IMR-90 (cell line): ENCODE results near the gene SV2B. TPM values are rescaled to one million over a fixed set of nuclear protein-coding genes. Genes with fewer than 3 reads are reported as not detected.

Experiments used
- ATAC-seq: fragments of 200-7000 bp; cut with Tn5 transposase; 2 replicates; pipeline ENCODE4 v1.9.1; 2020; ENCODE audit warnings: low read depth, mild to moderate bottlenecking, moderate library complexity
- BruUV-seq: library from RNA; stranded (reverse); fragments of 400-500 nt; replicated peaks from 2 replicates; lab custom pipeline; 2021; lab: Mats Ljungman, UMichigan
- CTCF ChIA-PET: fragments of 300-600 bp; formaldehyde crosslinking; extraction: SDS; loops from one replicate; lab custom pipeline; 2021; ENCODE audit warnings: antibody characterized with exemption; lab: Yijun Ruan, JAX
- POLR2A ChIA-PET: fragments of 300-600 bp; sonication (Branson Sonifier 250); formaldehyde crosslinking; loops from one replicate; lab custom pipeline; 2022; ENCODE audit warnings: antibody characterized with exemption; ENCODE audit not compliant: unreplicated experiment; lab: Charles Lee
- DNase-seq: peaks from one replicate; pipeline ENCODE4 v3.0.0; 2013
- H2AFZ ChIP-seq: replicated peaks from 2 replicates; pipeline ENCODE3; 2013; ENCODE audit warnings: low read length, mild to moderate bottlenecking; ENCODE audit not compliant: poor library complexity
- H2AK5ac ChIP-seq: 2 replicates; pipeline ENCODE4 v1.6.1; 2013; ENCODE audit warnings: low read depth, low read length, inconsistent platforms
- H2AK9ac ChIP-seq: replicated peaks from 2 replicates; pipeline ENCODE3; 2013; ENCODE audit warnings: mild to moderate bottlenecking, low read depth, low read length, moderate library complexity; ENCODE audit not compliant: poor library complexity
- H2BK120ac ChIP-seq: 2 replicates; pipeline ENCODE4 v1.6.1; 2013; ENCODE audit warnings: low read depth, low read length, inconsistent platforms
- H2BK15ac ChIP-seq: 3 replicates; pipeline ENCODE4 v1.6.1; 2013; ENCODE audit warnings: low read depth, low read length, inconsistent platforms
- H2BK20ac ChIP-seq: 2 replicates; pipeline ENCODE4 v1.6.1; 2013; ENCODE audit warnings: low read depth, mild to moderate bottlenecking, inconsistent platforms, low read length, moderate library complexity
- H2BK5ac ChIP-seq: 2 replicates; pipeline ENCODE4 v1.6.1; 2013; ENCODE audit warnings: mild to moderate bottlenecking, low read depth, low read length, inconsistent platforms; ENCODE audit not compliant: poor library complexity, severe bottlenecking
- H3K14ac ChIP-seq: replicated peaks from 2 replicates; pipeline ENCODE4 v1.6.1; 2013; ENCODE audit warnings: low read depth, low read length, inconsistent platforms
- H3K18ac ChIP-seq: 2 replicates; pipeline ENCODE4 v1.6.1; 2013; ENCODE audit warnings: low read depth, low read length, control low read depth
- H3K23ac ChIP-seq: 2 replicates; pipeline ENCODE4 v1.6.1; 2013; ENCODE audit warnings: low read depth, low read length, inconsistent platforms
- H3K27ac ChIP-seq: 2 replicates; pipeline ENCODE4 v1.5.1; 2013; ENCODE audit warnings: mild to moderate bottlenecking, control low read depth, low read length; ENCODE audit not compliant: insufficient read depth
- H3K27me3 ChIP-seq: 2 replicates; pipeline ENCODE4 v1.6.1; 2013; ENCODE audit warnings: low read length; ENCODE audit not compliant: control insufficient read depth, insufficient read depth
- H3K36me3 ChIP-seq: 2 replicates; pipeline ENCODE4 v1.6.1; 2013; ENCODE audit warnings: low read length, mixed read lengths; ENCODE audit not compliant: control insufficient read depth, insufficient read depth
- H3K4ac ChIP-seq: 2 replicates; pipeline ENCODE4 v1.6.1; 2013; ENCODE audit warnings: low read depth, low read length, inconsistent platforms
- H3K4me1 ChIP-seq: 2 replicates; pipeline ENCODE4 v1.6.1; 2013; ENCODE audit warnings: low read length, mixed read lengths; ENCODE audit not compliant: control insufficient read depth, insufficient read depth
- H3K4me2 ChIP-seq: 2 replicates; pipeline ENCODE4 v1.6.1; 2013; ENCODE audit warnings: low read depth, mild to moderate bottlenecking, control low read depth, low read length, moderate library complexity
- H3K4me3 ChIP-seq: 2 replicates; pipeline ENCODE4 v1.5.1; 2013; ENCODE audit warnings: low read depth, mild to moderate bottlenecking, control low read depth, low read length, moderate library complexity; ENCODE audit not compliant: insufficient read depth
- H3K56ac ChIP-seq: 2 replicates; pipeline ENCODE4 v1.6.1; 2013; ENCODE audit warnings: low read length, inconsistent platforms; ENCODE audit not compliant: insufficient read depth; ENCODE audit errors: extremely low read depth
- H3K79me1 ChIP-seq, 2 experiments: 2 replicates each; pipeline ENCODE4 v1.6.1; 2013; ENCODE audit warnings: low read length in 2 of 2, inconsistent platforms in 1 of 2, low read depth in 1 of 2
- H3K9ac ChIP-seq: 2 replicates; pipeline ENCODE4 v1.6.1; 2013; ENCODE audit warnings: low read depth, low read length, control low read depth
- H3K9me1 ChIP-seq: 2 replicates; pipeline ENCODE4 v1.6.1; 2013; ENCODE audit warnings: low read length, inconsistent platforms; ENCODE audit not compliant: insufficient read depth
- H3K9me3 ChIP-seq: 2 replicates; pipeline ENCODE4 v1.6.1; 2013; ENCODE audit warnings: low read length; ENCODE audit not compliant: control insufficient read depth, insufficient read depth
- H4K20me1 ChIP-seq: 2 replicates; pipeline ENCODE4 v1.6.1; 2013; ENCODE audit warnings: low read length, inconsistent platforms; ENCODE audit not compliant: insufficient read depth
- H4K5ac ChIP-seq: 2 replicates; pipeline ENCODE4 v1.6.1; 2013; ENCODE audit warnings: mild to moderate bottlenecking, low read depth, low read length, control low read depth
- H4K8ac ChIP-seq, 2 experiments: 2 replicates each; pipeline ENCODE4 v1.6.1; 2013; ENCODE audit warnings: low read depth in 2 of 2, low read length in 2 of 2, control low read depth in 1 of 2, inconsistent platforms in 1 of 2
- H4K91ac ChIP-seq: 2 replicates; pipeline ENCODE4 v1.6.1; 2013; ENCODE audit warnings: low read depth, low read length, inconsistent platforms; ENCODE audit not compliant: insufficient read depth
- BHLHE40 ChIP-seq: fragments of 150-350 bp; IDR thresholded peaks from 2 replicates; pipeline ENCODE4 v1.6.1; 2016; ENCODE audit warnings: mild to moderate bottlenecking, low read depth, low read length
- CEBPB ChIP-seq: IDR thresholded peaks from 2 replicates; pipeline ENCODE4 v1.6.1; 2012; ENCODE audit warnings: low read depth, low read length, improper control_type of control experiment
- CHD1 ChIP-seq: IDR thresholded peaks from 2 replicates; pipeline ENCODE4 v1.6.1; 2012; ENCODE audit warnings: low read depth, low read length, improper control_type of control experiment
- CTCF ChIP-seq: conservative IDR thresholded peaks from 2 replicates; pipeline ENCODE4 v1.5.1; 2012; ENCODE audit warnings: mild to moderate bottlenecking, low read depth, low read length, improper control_type of control experiment
- FOS ChIP-seq: fragments of 150-350 bp; IDR thresholded peaks from 2 replicates; pipeline ENCODE4 v1.6.1; 2016; ENCODE audit warnings: low read depth, low read length
- MAFK ChIP-seq: IDR thresholded peaks from 2 replicates; pipeline ENCODE4 v1.6.1; 2012; ENCODE audit warnings: low read depth, low read length, improper control_type of control experiment
- MAZ ChIP-seq: IDR thresholded peaks from 2 replicates; pipeline ENCODE4 v1.6.1; 2012; ENCODE audit warnings: low read depth, mild to moderate bottlenecking, low read length, improper control_type of control experiment, moderate library complexity, borderline replicate concordance
- MXI1 ChIP-seq: IDR thresholded peaks from 2 replicates; pipeline ENCODE4 v1.6.1; 2012; ENCODE audit warnings: low read depth, mild to moderate bottlenecking, low read length, moderate library complexity, borderline replicate concordance
- NFE2L2 ChIP-seq: fragments of 150-350 bp; IDR thresholded peaks from 2 replicates; pipeline ENCODE4 v1.6.1; 2016; ENCODE audit warnings: low read depth, mild to moderate bottlenecking, low read length
- POLR2A ChIP-seq: IDR thresholded peaks from 2 replicates; pipeline ENCODE4 v1.6.1; 2012; ENCODE audit warnings: mild to moderate bottlenecking, low read depth, low read length
- RAD21 ChIP-seq: IDR thresholded peaks from 2 replicates; pipeline ENCODE4 v1.6.1; 2012; ENCODE audit warnings: low read length, improper control_type of control experiment
- RCOR1 ChIP-seq: IDR thresholded peaks from 2 replicates; pipeline ENCODE4 v1.6.1; 2012; ENCODE audit warnings: mild to moderate bottlenecking, low read length, improper control_type of control experiment; ENCODE audit not compliant: insufficient replicate concordance
- RFX5 ChIP-seq: IDR thresholded peaks from 2 replicates; pipeline ENCODE4 v1.8.0; 2012; ENCODE audit warnings: low read depth, mild to moderate bottlenecking, low read length, moderate library complexity
- SMC3 ChIP-seq: fragments of 150-350 bp; IDR thresholded peaks from 2 replicates; pipeline ENCODE4 v1.6.1; 2016; ENCODE audit warnings: low read depth, mild to moderate bottlenecking, antibody characterized with exemption, low read length, moderate library complexity
- USF2 ChIP-seq: fragments of 150-350 bp; IDR thresholded peaks from 2 replicates; pipeline ENCODE4 v1.6.1; 2017; ENCODE audit warnings: mild to moderate bottlenecking, antibody characterized with exemption, low read length, low read depth
- WGBS, 2 experiments: methylation state at CpG; one replicate each; pipeline versions ENCODE4 v1.1.5 to v1.1.7; 2013; ENCODE audit warnings: missing lambda C conversion rate in 2 of 2; ENCODE audit not compliant: insufficient read length in 1 of 2; ENCODE audit errors: extremely low coverage in 2 of 2; 5-methylcytosine and 5-hydroxymethylcytosine counted together
- dilution Hi-C: fragments of 300-500 bp; cut with HindIII; formaldehyde crosslinking; loops from one replicate; pipeline ENCODE4 v1.14.3; 2018; ENCODE audit warnings: low sequenced_read_pairs; ENCODE audit not compliant: unreplicated experiment
- in situ Hi-C: fragments of 300-500 bp; cut with MboI; formaldehyde crosslinking; loops from 3 replicates; pipeline ENCODE4 v1.14.3; 2019; ENCODE audit warnings: low sequenced_read_pairs, inconsistent platforms, mixed read lengths
- intact Hi-C: fragments of 100-400 bp; cut with micrococcal nuclease; formaldehyde crosslinking; loops from 2 replicates; pipeline ENCODE4 v1.10.0; 2022
- polyA plus RNA-seq, 3 experiments: library from polyadenylated mRNA; depleted of rRNA; stranded (reverse); fragments of >200 nt; gene quantifications; 2 replicates each; pipeline ENCODE4 v1.2.3, GENCODE V29; 2012; ENCODE audit warnings: low replicate concordance in 1 of 3
- total RNA-seq: library from RNA; depleted of rRNA; stranded (reverse); fragments of >200 nt; gene quantifications from 2 replicates; pipeline ENCODE4 v1.2.3, GENCODE V29; 2012
- TF ChIP-seq, protein P1 (sequence below): fragments of 150-350 bp; IDR thresholded peaks from 2 replicates; pipeline ENCODE4 v1.6.1; 2016; ENCODE audit warnings: low read depth, mild to moderate bottlenecking, low read length, moderate library complexity, borderline replicate concordance

Gene SV2B
- total and polyA plus RNA-seq, 2 of the 4 experiments (the other 2 are of a cell fraction): not detected

DNA sequence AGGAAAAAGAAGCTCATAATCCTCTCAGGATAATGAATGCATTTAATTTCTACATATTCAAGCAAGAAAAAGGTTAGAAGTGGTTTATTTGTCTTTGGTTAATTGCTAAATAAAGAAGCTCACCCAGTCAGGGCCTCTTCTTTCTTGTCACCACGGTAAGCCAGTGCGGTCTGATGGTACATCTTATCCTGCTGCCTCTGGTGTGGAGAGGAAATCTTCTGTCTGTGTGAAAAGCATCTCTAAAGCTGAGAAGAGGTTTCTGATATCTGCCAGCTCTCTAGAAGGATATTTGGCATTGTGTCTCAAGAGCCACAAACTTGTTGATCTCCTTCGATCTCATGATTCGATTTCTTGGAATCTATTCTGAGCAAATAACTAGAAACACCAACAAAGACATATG lies 144.9 kb downstream of the SV2B start:
- Histone ChIP-seq H3K4ac (no peak overlapping the region), H2BK5ac (no peak overlapping the region), H3K27ac (no peak overlapping the region), H3K9ac (no peak overlapping the region), H3K4me1 (no peaks in the 10 kb centered on the region), H4K20me1 (no peaks in the 10 kb centered on the region), H2AK5ac (no peak overlapping the region), H4K91ac (no peak overlapping the region), H3K9me3 (no peaks in the 10 kb centered on the region), H3K23ac (no peak overlapping the region), H3K79me1 (no peaks in the 10 kb centered on the region), H3K18ac (no peak overlapping the region), H2AK9ac (no peak overlapping the region), H3K27me3 (no peaks in the 10 kb centered on the region; the same call in 1 of the 2 replicates), H3K56ac (no peak overlapping the region), H4K8ac (no peak overlapping the region), H2AFZ (no peak overlapping the region), H2BK15ac (no peak overlapping the region), H3K4me3 (no peak overlapping the region), H4K5ac (no peak overlapping the region), H3K36me3 (no peaks in the 10 kb centered on the region), H3K14ac (no peak overlapping the region), H3K4me2 (no peak overlapping the region), H3K9me1 (no peaks in the 10 kb centered on the region), H2BK120ac (no peak overlapping the region), H2BK20ac (no peak overlapping the region)
- no CpG with 5 or more reads among the region's 4 CpGs for WGBS, 2 experiments
- DNase-seq (no peak), ATAC-seq (no peak)
- in situ Hi-C loops (no loop called here), intact Hi-C loops (no loop called here), dilution Hi-C loops (no loop called here)
- CTCF ChIA-PET: no interaction called here
- BruUV-seq: no TSS peak
- POLR2A ChIA-PET: no interaction called here
- TF ChIP-seq MAZ (no peak), FOS (no peak), RAD21 (no peak), SMC3 (no peak), CTCF (no peak), MAFK (no peak), CEBPB (no peak), RFX5 (no peak), NFE2L2 (no peak), BHLHE40 (no peak), USF2 (no peak), RCOR1 (no peak), CHD1 (no peak), MXI1 (no peak), POLR2A (no peak)
- TF ChIP-seq, protein P1, sequence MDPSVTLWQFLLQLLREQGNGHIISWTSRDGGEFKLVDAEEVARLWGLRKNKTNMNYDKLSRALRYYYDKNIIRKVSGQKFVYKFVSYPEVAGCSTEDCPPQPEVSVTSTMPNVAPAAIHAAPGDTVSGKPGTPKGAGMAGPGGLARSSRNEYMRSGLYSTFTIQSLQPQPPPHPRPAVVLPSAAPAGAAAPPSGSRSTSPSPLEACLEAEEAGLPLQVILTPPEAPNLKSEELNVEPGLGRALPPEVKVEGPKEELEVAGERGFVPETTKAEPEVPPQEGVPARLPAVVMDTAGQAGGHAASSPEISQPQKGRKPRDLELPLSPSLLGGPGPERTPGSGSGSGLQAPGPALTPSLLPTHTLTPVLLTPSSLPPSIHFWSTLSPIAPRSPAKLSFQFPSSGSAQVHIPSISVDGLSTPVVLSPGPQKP: no peak
